Natural killer cell (primary cell): Measurements from ENCODE around the gene SLC30A2. TPM values are rescaled to one million over a fixed set of nuclear protein-coding genes. Genes with fewer than 3 reads are reported as not detected.

Source experiments
- ATAC-seq, 3 donors: fragments of 150-1000 bp in 2 of 3; fragments of 200-7000 bp in 1 of 3; cut with Tn5 transposase; 1 replicate in 1 of 3; 2 replicates in 2 of 3; pipeline ENCODE4 v1.10.0; 2021; ENCODE audit warnings: mild to moderate bottlenecking in 2 of 3, moderate library complexity in 2 of 3
- DNase-seq, 2 donors: peaks; one replicate each; pipeline versions ENCODE4 v3.0.0 to v3.0.0-alpha.2; 2013 to 2021; ENCODE audit warnings: mixed read lengths in 1 of 2
- H3K27ac ChIP-seq: one replicate; pipeline ENCODE4 v1.5.1; 2013; ENCODE audit warnings: mild to moderate bottlenecking, low read length
- H3K27me3 ChIP-seq: one replicate; pipeline ENCODE4 v1.6.1; 2013; ENCODE audit warnings: low read length; ENCODE audit not compliant: control insufficient read depth, insufficient read depth
- H3K36me3 ChIP-seq: one replicate; pipeline ENCODE4 v1.6.1; 2013; ENCODE audit warnings: low read length; ENCODE audit not compliant: control insufficient read depth, insufficient read depth
- H3K4me1 ChIP-seq: one replicate; pipeline ENCODE4 v1.6.1; 2013; ENCODE audit warnings: low read length; ENCODE audit not compliant: control insufficient read depth, insufficient read depth
- H3K4me3 ChIP-seq: one replicate; pipeline ENCODE4 v1.5.1; 2013; ENCODE audit warnings: low read length
- H3K9me3 ChIP-seq: one replicate; pipeline ENCODE4 v1.6.1; 2013; ENCODE audit warnings: low read length; ENCODE audit not compliant: control insufficient read depth, insufficient read depth
- H3K27ac Mint-ChIP-seq, 2 donors: one replicate each; pipeline ENCODE4 v1.8.0; 2022; ENCODE audit warnings: mild to moderate bottlenecking in 2 of 2, mixed read lengths in 2 of 2, moderate library complexity in 1 of 2
- H3K27me3 Mint-ChIP-seq, 2 donors: one replicate each; pipeline ENCODE4 v1.8.0; 2022; ENCODE audit warnings: low read depth in 2 of 2, mixed read lengths in 2 of 2
- H3K36me3 Mint-ChIP-seq: one replicate; pipeline ENCODE4 v1.8.0; 2022; ENCODE audit warnings: mixed read lengths
- H3K4me1 Mint-ChIP-seq, 2 donors: one replicate each; pipeline ENCODE4 v1.8.0; 2022; ENCODE audit warnings: mixed read lengths in 2 of 2
- H3K4me3 Mint-ChIP-seq: one replicate; pipeline ENCODE4 v1.8.0; 2022; ENCODE audit warnings: mild to moderate bottlenecking, moderate library complexity, mixed read lengths
- H3K9me3 Mint-ChIP-seq, 2 donors: one replicate each; pipeline ENCODE4 v1.8.0; 2022; ENCODE audit warnings: mixed read lengths in 2 of 2
- CTCF ChIP-seq: fragments of 200-600 bp; IDR thresholded peaks from one replicate; pipeline ENCODE4 v1.8.0; 2022; ENCODE audit warnings: antibody characterized with exemption
- WGBS: methylation state at CpG from one replicate; pipeline ENCODE4 v1.1.7; 2013; ENCODE audit warnings: missing lambda C conversion rate; ENCODE audit not compliant: insufficient coverage; 5-methylcytosine and 5-hydroxymethylcytosine counted together
- intact Hi-C: fragments of 100-400 bp; cut with micrococcal nuclease; formaldehyde crosslinking; loops from one replicate; pipeline ENCODE4 v1.14.2; 2022
- total RNA-seq, 4 donors: library from RNA; stranded (reverse); fragments of 120-200 nt in 1 of 4; gene quantifications; one replicate each; pipeline versions ENCODE4 v1.2.3 to v1.2.4, GENCODE V29; 2013 to 2022

The SLC30A2 gene
- total RNA-seq, 3 donors from 2014 or later (not counting 1 experiment from before 2014, with no cell fraction given): not detected

- no CpG with 5 or more reads among the region's 1 CpG for WGBS
- Mint-ChIP-seq H3K4me1 (no peaks in the 10 kb centered on the region), H3K9me3 (no peaks in the 10 kb centered on the region), H3K27me3 (peaks cover 18 to 28% of the 10 kb centered on the region in 2 donors), H3K4me3 (no peak overlapping the region), H3K36me3 (no peaks in the 10 kb centered on the region), H3K27ac (no peak overlapping the region)
- no peak overlapping the region for H3K4me3 ChIP-seq
- ATAC-seq (no peak), DNase-seq (no peak)
- no peaks in the 10 kb centered on the region for H3K4me1 ChIP-seq
- intact Hi-C loops: no loop called here
- H3K27ac ChIP-seq: no peak overlapping the region
- no peak for TF ChIP-seq CTCF
- H3K9me3 ChIP-seq: no peaks in the 10 kb centered on the region
- H3K36me3 ChIP-seq: no peaks in the 10 kb centered on the region
- no peaks in the 10 kb centered on the region for H3K27me3 ChIP-seq
Measured at GRCh38 chr1:26077524-26077923, 31.6 kb upstream of the SLC30A2 start.

GRCh38 chr1:26075421-26076144, 29.7 kb upstream of the SLC30A2 start:
- intact Hi-C loops: no loop called here
- no peak for ATAC-seq
- no peaks in the 10 kb centered on the region for H3K27me3 ChIP-seq
- H3K27ac ChIP-seq: no peak overlapping the region
- WGBS: 53% methylated on average over 2 of the region's 3 CpGs
- Mint-ChIP-seq H3K27ac (no peak overlapping the region), H3K36me3 (no peaks in the 10 kb centered on the region), H3K4me1 (no peaks in the 10 kb centered on the region), H3K4me3 (no peak overlapping the region), H3K27me3 (peaks cover 24 to 44% of the 10 kb centered on the region in 2 donors), H3K9me3 (no peaks in the 10 kb centered on the region)
- no peak for TF ChIP-seq CTCF
- no peaks in the 10 kb centered on the region for H3K9me3 ChIP-seq
- no peaks in the 10 kb centered on the region for H3K36me3 ChIP-seq
- H3K4me1 ChIP-seq: no peaks in the 10 kb centered on the region
- DNase-seq: no peak
- no peak overlapping the region for H3K4me3 ChIP-seq

GRCh38 chr1:26072305-26072704, 26.4 kb upstream of the SLC30A2 start:
- peaks cover 26 to 41% of the 10 kb centered on the region in 2 donors for H3K27me3 Mint-ChIP-seq

More at GRCh38 chr1:26072305-26072704, 26.4 kb upstream of the SLC30A2 start:
- no peak overlapping the region for H3K4me3 ChIP-seq
- no peak overlapping the region for H3K27ac Mint-ChIP-seq
- intact Hi-C loops: no loop called here
- no peaks in the 10 kb centered on the region for H3K9me3 Mint-ChIP-seq
- 79% methylated on average over 6 of the region's 6 CpGs for WGBS
- no peaks in the 10 kb centered on the region for H3K4me1 ChIP-seq
- no peak overlapping the region for H3K4me3 Mint-ChIP-seq
- H3K27ac ChIP-seq: no peak overlapping the region
- no peaks in the 10 kb centered on the region for H3K9me3 ChIP-seq
- no peaks in the 10 kb centered on the region for H3K27me3 ChIP-seq
- no peak for TF ChIP-seq CTCF
- no peaks in the 10 kb centered on the region for H3K36me3 Mint-ChIP-seq
- H3K36me3 ChIP-seq: no peaks in the 10 kb centered on the region
- no peak for ATAC-seq
- no peaks in the 10 kb centered on the region for H3K4me1 Mint-ChIP-seq
- DNase-seq: no peak
